OCI-M2 (cell line): ENCODE data around the gene JMJD1C.
"Not testable (repeated sequence)": the region's sequence is repeated elsewhere in the genome, so short reads cannot be mapped to it uniquely, and the experiment has no call there.

ENCODE experiments used
- DNase-seq: peaks from one replicate; lab custom pipeline; 2025; ENCODE audit not compliant: unreplicated experiment; lab: John Stamatoyannopoulos, UW

The JMJD1C gene

GRCh38 chr10:63465293-63466143 lies at the start of gene JMJD1C:
Gene JMJD1C, minus strand, starts transcription at chr10:63465977. Its CDS starts 315 bp downstream, at chr10:63465662.
- no peak for DNase-seq

GRCh38 chr10:63515002-63515763 lies 49.4 kb upstream of the JMJD1C start:
- no peak for DNase-seq

- DNase-seq = no peak
These were observed 40.8 kb upstream of the JMJD1C start for GRCh38 chr10:63506554-63506953.

- DNase-seq = no peak
These were observed 39.8 kb upstream of the JMJD1C start for GRCh38 chr10:63505562-63505961.

- no peak for DNase-seq
These were observed 38.5 kb upstream of the JMJD1C start for GRCh38 chr10:63504145-63504881.

- DNase-seq = no peak
These were observed 37.6 kb upstream of the JMJD1C start for GRCh38 chr10:63503395-63503794.

GRCh38 chr10:63502832-63503231 lies 37.1 kb upstream of the JMJD1C start:
- no peak for DNase-seq

- DNase-seq = no peak
These were observed 36.2 kb upstream of the JMJD1C start for GRCh38 chr10:63501954-63502353.

GRCh38 chr10:63500551-63500950 lies 34.8 kb upstream of the JMJD1C start:
- DNase-seq = not testable (repeated sequence)

- no peak for DNase-seq
These were observed 32.9 kb upstream of the JMJD1C start for GRCh38 chr10:63498665-63499064.

GRCh38 chr10:63497321-63497720 lies 31.5 kb upstream of the JMJD1C start:
- DNase-seq = no peak

GRCh38 chr10:63496561-63496960 lies 30.8 kb upstream of the JMJD1C start:
- DNase-seq = no peak

GRCh38 chr10:63494951-63495350 lies 29.2 kb upstream of the JMJD1C start:
- no peak for DNase-seq

- DNase-seq = no peak
These were observed 27.2 kb upstream of the JMJD1C start for GRCh38 chr10:63493004-63493403.

- not testable (repeated sequence) for DNase-seq
These were observed 26.5 kb upstream of the JMJD1C start for GRCh38 chr10:63492317-63492690.

- DNase-seq = no peak
These were observed 26.0 kb upstream of the JMJD1C start for GRCh38 chr10:63491588-63492316.

GRCh38 chr10:63489838-63490237 lies 24.1 kb upstream of the JMJD1C start:
- no peak for DNase-seq

GRCh38 chr10:63487990-63488389 lies 22.2 kb upstream of the JMJD1C start:
- DNase-seq = no peak

- no peak for DNase-seq
These were observed 18.2 kb upstream of the JMJD1C start for GRCh38 chr10:63483983-63484382.

- no peak for DNase-seq
These were observed 16.1 kb upstream of the JMJD1C start for GRCh38 chr10:63481815-63482421.
